Fibroblast of lung (primary cell): ENCODE measurements around the gene HTR2A. TPM values are rescaled to one million over a fixed set of nuclear protein-coding genes. Genes with fewer than 3 reads are reported as not detected.

Source experiments
- DNase-seq, 2 donors: peaks; one replicate each; pipeline versions ENCODE4 v3.0.0 to v3.0.0-alpha.2; 2010; ENCODE audit warnings: low read depth in 2 of 2
- H2AFZ ChIP-seq: 2 replicates; pipeline ENCODE4 v1.5.1; 2012; ENCODE audit warnings: low read length, control low read depth, inconsistent platforms
- H3K27ac ChIP-seq: 2 replicates; pipeline ENCODE4 v1.5.1; 2011; ENCODE audit warnings: low read length, control low read depth; ENCODE audit not compliant: insufficient read depth
- H3K27me3 ChIP-seq: 2 replicates; pipeline ENCODE4 v1.5.1; 2011; ENCODE audit warnings: mild to moderate bottlenecking, low read length; ENCODE audit not compliant: control insufficient read depth, insufficient read depth
- H3K36me3 ChIP-seq: 2 replicates; pipeline ENCODE4 v1.5.1; 2011; ENCODE audit warnings: low read length; ENCODE audit not compliant: control insufficient read depth, insufficient read depth
- H3K4me1 ChIP-seq: 2 replicates; pipeline ENCODE4 v1.5.1; 2011; ENCODE audit warnings: low read length; ENCODE audit not compliant: control insufficient read depth, insufficient read depth; ENCODE audit errors: extremely low read depth
- H3K4me2 ChIP-seq: 2 replicates; pipeline ENCODE4 v1.5.1; 2011; ENCODE audit warnings: low read length, control low read depth; ENCODE audit not compliant: insufficient read depth; ENCODE audit errors: extremely low read depth
- H3K4me3 ChIP-seq, 4 experiments: fragments of 200-600 bp in 1 of 4; sonication (generic) in 1 of 4; replicated peaks in 1 of 4; 2 replicates each; pipeline ENCODE4 v1.5.1; 2011 to 2016; ENCODE audit warnings: low read length in 4 of 4, low read depth in 3 of 4, mild to moderate bottlenecking in 3 of 4, control low read depth in 2 of 4, inconsistent platforms in 1 of 4, mixed read lengths in 1 of 4; ENCODE audit not compliant: insufficient read depth in 1 of 4; ENCODE audit errors: control extremely low read depth in 1 of 4
- H3K79me2 ChIP-seq: 2 replicates; pipeline ENCODE4 v1.5.1; 2012; ENCODE audit warnings: mild to moderate bottlenecking, low read length, inconsistent platforms; ENCODE audit not compliant: control insufficient read depth, insufficient read depth
- H3K9ac ChIP-seq: 2 replicates; pipeline ENCODE4 v1.5.1; 2011; ENCODE audit warnings: mild to moderate bottlenecking, low read length, control low read depth; ENCODE audit not compliant: insufficient read depth
- H3K9me3 ChIP-seq: 2 replicates; pipeline ENCODE4 v1.5.1; 2012; ENCODE audit warnings: low read depth, low read length; ENCODE audit not compliant: control insufficient read depth, insufficient read depth
- H4K20me1 ChIP-seq: 2 replicates; pipeline ENCODE4 v1.5.1; 2011; ENCODE audit warnings: low read length; ENCODE audit not compliant: control insufficient read depth, insufficient read depth; ENCODE audit errors: extremely low read depth
- CTCF ChIP-seq, 2 donors: IDR thresholded peaks in 1 of 2; conservative IDR thresholded peaks in 1 of 2; 1 replicate in 1 of 2; 2 replicates in 1 of 2; pipeline ENCODE4 v1.5.1; 2011 to 2012; ENCODE audit warnings: low read length in 2 of 2, control low read depth in 1 of 2, inconsistent platforms in 1 of 2, low read depth in 1 of 2, mild to moderate bottlenecking in 1 of 2
- EZH2 ChIP-seq: IDR thresholded peaks from 2 replicates; pipeline ENCODE4 v1.5.1; 2012; ENCODE audit warnings: low read length, control low read depth, mild to moderate bottlenecking; ENCODE audit errors: missing control alignments
- polyA plus RNA-seq, 2 donors: library from polyadenylated mRNA; depleted of rRNA in 1 of 2; stranded (reverse) in 1 of 2; unstranded in 1 of 2; fragments of >200 nt; gene quantifications; 2 replicates each; pipeline ENCODE4 v1.2.1, GENCODE V29; 2011 to 2012; ENCODE audit warnings: missing spikeins in 1 of 2
- total RNA-seq: library from RNA; depleted of rRNA; stranded (reverse); fragments of >200 nt; gene quantifications from 2 replicates; pipeline ENCODE4 v1.2.1, GENCODE V29; 2014

The HTR2A gene
- total and polyA plus RNA-seq, 2 donors (not counting 1 experiment from before 2014, with no cell fraction given): 0.01 to 0.33 TPM

- peaks cover 2% of the 10 kb centered on the region for H3K27me3 ChIP-seq
- DNase-seq: no peak
- no peak overlapping the region for H3K4me2 ChIP-seq
- H3K9me3 ChIP-seq: no peaks in the 10 kb centered on the region
- no peaks in the 10 kb centered on the region for H3K4me1 ChIP-seq
- no peak overlapping the region for H3K27ac ChIP-seq
- H4K20me1 ChIP-seq: no peaks in the 10 kb centered on the region
- no peaks in the 10 kb centered on the region for H3K79me2 ChIP-seq
- H3K4me3 ChIP-seq: no peak overlapping the region
- no peak overlapping the region for H3K9ac ChIP-seq
- H2AFZ ChIP-seq: no peak overlapping the region
- no peak for TF ChIP-seq EZH2
- TF ChIP-seq CTCF (conservative IDR thresholded peaks at IDR 0.05 in 1 of 2, IDR thresholded peaks at IDR 0.05 in 1 of 2; ENCODE audit: low read depth in 1 of 2, low read length in 2 of 2): no peak
- H3K36me3 ChIP-seq: no peaks in the 10 kb centered on the region
Observed at GRCh38 chr13:46855664-46856063, 41.2 kb downstream of the HTR2A start.

GRCh38 chr13:46855166-46855565, 41.7 kb downstream of the HTR2A start:
- Histone ChIP-seq H2AFZ (no peak overlapping the region), H3K4me3 (no peak overlapping the region), H3K36me3 (no peaks in the 10 kb centered on the region), H3K9ac (no peak overlapping the region), H3K27me3 (peaks cover 2% of the 10 kb centered on the region), H3K4me1 (no peaks in the 10 kb centered on the region), H4K20me1 (no peaks in the 10 kb centered on the region), H3K9me3 (no peaks in the 10 kb centered on the region), H3K27ac (no peak overlapping the region), H3K4me2 (no peak overlapping the region), H3K79me2 (no peaks in the 10 kb centered on the region)
- no peak for DNase-seq
- no peak for TF ChIP-seq CTCF (conservative IDR thresholded peaks at IDR 0.05 in 1 of 2, IDR thresholded peaks at IDR 0.05 in 1 of 2; ENCODE audit: low read depth in 1 of 2, low read length in 2 of 2)
- no peak for TF ChIP-seq EZH2

- no peaks in the 10 kb centered on the region for H4K20me1 ChIP-seq
- H3K9ac ChIP-seq: no peak overlapping the region
- TF ChIP-seq EZH2 (no peak), CTCF (conservative IDR thresholded peaks at IDR 0.05 in 1 of 2, IDR thresholded peaks at IDR 0.05 in 1 of 2; ENCODE audit: low read depth in 1 of 2, low read length in 2 of 2) (no peak)
- DNase-seq: no peak
- H3K36me3 ChIP-seq: no peaks in the 10 kb centered on the region
- H3K4me1 ChIP-seq: no peaks in the 10 kb centered on the region
- no peak overlapping the region for H3K4me2 ChIP-seq
- H2AFZ ChIP-seq: no peak overlapping the region
- no peak overlapping the region for H3K4me3 ChIP-seq
- H3K9me3 ChIP-seq: no peaks in the 10 kb centered on the region
- H3K27me3 ChIP-seq: peaks cover 2% of the 10 kb centered on the region
- H3K79me2 ChIP-seq: no peaks in the 10 kb centered on the region
- no peak overlapping the region for H3K27ac ChIP-seq
Observed at GRCh38 chr13:46852168-46852567, 44.7 kb downstream of the HTR2A start.
